Measurements from ENCODE around the gene ATP6V1G3.

- TF ChIP-seq CTCF (conservative IDR thresholded peaks at IDR 0.05; ENCODE audit: low read length) (no peak), EZH2phosphoT487 (IDR thresholded peaks at IDR 0.05; ENCODE audit: borderline replicate concordance) (no peak)
Observed at GRCh38 chr1:198498103-198498385, 42.4 kb downstream of the ATP6V1G3 start.
